PC-9 (cell line): ENCODE data around the gene LMO7. TPM values are rescaled to one million over a fixed set of nuclear protein-coding genes. Genes with fewer than 3 reads are reported as not detected.

Experiments used
- BruUV-seq: library from RNA; stranded (reverse); fragments of 400-500 nt; replicated peaks from 2 replicates; lab custom pipeline; 2021; lab: Mats Ljungman, UMichigan
- CTCF ChIA-PET: fragments of 300-600 bp; sonication (Branson Sonifier 250); formaldehyde crosslinking; loops from one replicate; lab custom pipeline; 2022; ENCODE audit warnings: antibody characterized with exemption; lab: Charles Lee
- POLR2A ChIA-PET: fragments of 300-600 bp; sonication (Branson Sonifier 250); formaldehyde crosslinking; loops from one replicate; lab custom pipeline; 2022; ENCODE audit warnings: antibody characterized with exemption; ENCODE audit not compliant: unreplicated experiment; lab: Charles Lee
- DNase-seq, 2 experiments: peaks; one replicate each; pipeline versions ENCODE4 v3.0.0 to v3.0.0-alpha.2; 2015 to 2022; ENCODE audit warnings: mixed read lengths in 1 of 2
- H2AFZ ChIP-seq: fragments of 200-600 bp; sonication (generic); 2 replicates; pipeline ENCODE4 v1.8.1; 2017; ENCODE audit warnings: antibody characterized with exemption
- H3F3A ChIP-seq: fragments of 200-600 bp; sonication (generic); 2 replicates; pipeline ENCODE4 v1.8.1; 2017; ENCODE audit warnings: antibody characterized with exemption, mild to moderate bottlenecking, low read depth; ENCODE audit not compliant: insufficient read depth
- H3K27ac ChIP-seq: fragments of 200-600 bp; sonication (generic); 2 replicates; pipeline ENCODE4 v1.6.1; 2016; ENCODE audit warnings: mixed run types
- H3K27me3 ChIP-seq: fragments of 200-600 bp; sonication (generic); 2 replicates; pipeline ENCODE4 v1.6.1; 2016; ENCODE audit warnings: low read depth, mixed run types; ENCODE audit not compliant: insufficient read depth
- H3K36me3 ChIP-seq: fragments of 200-600 bp; sonication (generic); 2 replicates; pipeline ENCODE4 v1.6.1; 2016; ENCODE audit warnings: low read depth, mixed run types
- H3K4me1 ChIP-seq: fragments of 200-600 bp; sonication (generic); replicated peaks from 2 replicates; pipeline ENCODE4 v1.6.1; 2016; ENCODE audit warnings: mixed run types; ENCODE audit not compliant: insufficient read depth
- H3K4me2 ChIP-seq: fragments of 200-600 bp; sonication (generic); 2 replicates; pipeline ENCODE4 v1.6.1; 2017; ENCODE audit warnings: mixed run types
- H3K4me3 ChIP-seq: fragments of 200-600 bp; sonication (generic); 2 replicates; pipeline ENCODE4 v1.6.1; 2016; ENCODE audit warnings: mixed run types
- H3K79me2 ChIP-seq: fragments of 200-600 bp; sonication (generic); 2 replicates; pipeline ENCODE4 v1.6.1; 2017; ENCODE audit warnings: low read depth, mixed run types
- H3K9me2 ChIP-seq: fragments of 200-600 bp; sonication (generic); 2 replicates; pipeline ENCODE4 v1.8.1; 2017; ENCODE audit warnings: mild to moderate bottlenecking; ENCODE audit not compliant: insufficient read depth
- H3K9me3 ChIP-seq: fragments of 200-600 bp; sonication (generic); 2 replicates; pipeline ENCODE4 v1.8.1; 2016; ENCODE audit warnings: low read depth; ENCODE audit not compliant: insufficient read depth
- H4K20me1 ChIP-seq: fragments of 200-600 bp; sonication (generic); 2 replicates; pipeline ENCODE4 v1.8.1; 2017; ENCODE audit not compliant: insufficient read depth
- EZH2 ChIP-seq: fragments of 200-600 bp; sonication (generic); IDR thresholded peaks from 2 replicates; pipeline ENCODE4 v1.8.0; 2017; ENCODE audit warnings: antibody characterized with exemption, low read depth
- intact Hi-C: fragments of 100-400 bp; cut with micrococcal nuclease; formaldehyde crosslinking; loops from one replicate; pipeline ENCODE4 v1.10.0; 2022; ENCODE audit not compliant: unreplicated experiment
- total RNA-seq: library from RNA; stranded (reverse); gene quantifications from 2 replicates; pipeline ENCODE4 v1.2.3, GENCODE V29; 2021
- TF ChIP-seq, protein P1 (sequence below): fragments of 200-600 bp; sonication (generic); conservative IDR thresholded peaks from 2 replicates; pipeline ENCODE4 v1.6.1; 2017; ENCODE audit warnings: mixed run types, antibody characterized with exemption, mild to moderate bottlenecking, moderate library complexity

LMO7 gene
- total RNA-seq, 1 experiment from 2014 or later = 93.0 TPM

DNA sequence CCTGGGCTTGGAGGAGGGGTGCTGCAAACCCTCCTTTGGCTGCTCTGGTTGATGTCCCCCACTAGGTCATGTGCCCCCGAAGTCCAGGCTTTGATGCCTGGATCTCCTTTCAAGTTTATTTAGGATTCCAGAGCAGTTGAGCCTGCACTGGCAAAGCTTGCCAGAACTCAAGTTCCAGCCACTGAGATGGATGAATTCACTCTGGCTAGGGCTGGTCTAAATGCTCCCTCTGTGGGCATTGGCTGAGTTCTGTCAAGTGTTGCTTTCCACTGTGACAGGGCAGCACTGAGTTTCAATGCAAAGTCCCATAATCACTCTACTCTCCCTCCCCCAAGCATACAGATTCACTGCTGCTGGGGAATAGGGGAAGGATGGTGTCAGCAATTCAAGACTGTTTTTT is 17.8 kb upstream of the LMO7 start:
- no peak overlapping the region for H3K4me3 ChIP-seq
- H3K36me3 ChIP-seq = no peaks in the 10 kb centered on the region
- BruUV-seq = no TSS peak
- no peak for TF ChIP-seq EZH2
- TF ChIP-seq, protein P1, sequence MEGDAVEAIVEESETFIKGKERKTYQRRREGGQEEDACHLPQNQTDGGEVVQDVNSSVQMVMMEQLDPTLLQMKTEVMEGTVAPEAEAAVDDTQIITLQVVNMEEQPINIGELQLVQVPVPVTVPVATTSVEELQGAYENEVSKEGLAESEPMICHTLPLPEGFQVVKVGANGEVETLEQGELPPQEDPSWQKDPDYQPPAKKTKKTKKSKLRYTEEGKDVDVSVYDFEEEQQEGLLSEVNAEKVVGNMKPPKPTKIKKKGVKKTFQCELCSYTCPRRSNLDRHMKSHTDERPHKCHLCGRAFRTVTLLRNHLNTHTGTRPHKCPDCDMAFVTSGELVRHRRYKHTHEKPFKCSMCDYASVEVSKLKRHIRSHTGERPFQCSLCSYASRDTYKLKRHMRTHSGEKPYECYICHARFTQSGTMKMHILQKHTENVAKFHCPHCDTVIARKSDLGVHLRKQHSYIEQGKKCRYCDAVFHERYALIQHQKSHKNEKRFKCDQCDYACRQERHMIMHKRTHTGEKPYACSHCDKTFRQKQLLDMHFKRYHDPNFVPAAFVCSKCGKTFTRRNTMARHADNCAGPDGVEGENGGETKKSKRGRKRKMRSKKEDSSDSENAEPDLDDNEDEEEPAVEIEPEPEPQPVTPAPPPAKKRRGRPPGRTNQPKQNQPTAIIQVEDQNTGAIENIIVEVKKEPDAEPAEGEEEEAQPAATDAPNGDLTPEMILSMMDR = no peak
- no peak for DNase-seq
- H3F3A ChIP-seq = no peaks in the 10 kb centered on the region
- H2AFZ ChIP-seq = no peak overlapping the region
- no peak overlapping the region for H3K4me2 ChIP-seq
- POLR2A ChIA-PET = no interaction called here
- no peak overlapping the region for H3K27ac ChIP-seq
- H4K20me1 ChIP-seq = no peaks in the 10 kb centered on the region
- intact Hi-C loops = no loop called here
- H3K9me3 ChIP-seq = no peaks in the 10 kb centered on the region
- H3K79me2 ChIP-seq = no peaks in the 10 kb centered on the region
- CTCF ChIA-PET = no interaction called here
- no peaks in the 10 kb centered on the region for H3K9me2 ChIP-seq
- H3K4me1 ChIP-seq = no peaks in the 10 kb centered on the region
- no peaks in the 10 kb centered on the region for H3K27me3 ChIP-seq

DNA sequence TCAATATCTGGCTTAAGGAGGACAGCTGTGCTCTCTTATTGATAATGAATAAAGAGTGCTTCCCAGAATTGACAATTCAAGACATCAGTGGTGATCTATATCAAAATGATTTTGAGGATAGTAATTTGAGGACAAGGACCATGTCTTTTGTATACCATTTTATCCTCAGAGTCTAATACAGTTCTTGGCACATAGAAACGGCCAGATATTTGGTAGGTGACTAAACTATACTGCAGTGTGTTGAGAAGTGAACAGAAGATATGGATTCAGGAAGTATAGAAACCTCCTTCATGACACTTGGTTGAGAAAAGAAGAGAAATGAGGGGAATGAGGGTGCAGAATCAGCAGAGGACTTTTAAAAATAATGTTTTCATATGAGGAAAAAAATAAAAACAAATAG is 16.1 kb upstream of the LMO7 start:
- DNase-seq = no peak
- TF ChIP-seq, protein P1 = no peak
- no peak for TF ChIP-seq EZH2
- H3K4me1 ChIP-seq = no peaks in the 10 kb centered on the region
- POLR2A ChIA-PET = no interaction called here
- no peaks in the 10 kb centered on the region for H3K79me2 ChIP-seq
- H3F3A ChIP-seq = no peaks in the 10 kb centered on the region
- CTCF ChIA-PET = no interaction called here
- no peaks in the 10 kb centered on the region for H4K20me1 ChIP-seq
- no peaks in the 10 kb centered on the region for H3K27me3 ChIP-seq
- H2AFZ ChIP-seq = no peak overlapping the region
- no peaks in the 10 kb centered on the region for H3K9me3 ChIP-seq
- H3K36me3 ChIP-seq = no peaks in the 10 kb centered on the region
- intact Hi-C loops = no loop called here
- no peak overlapping the region for H3K4me3 ChIP-seq
- H3K9me2 ChIP-seq = no peaks in the 10 kb centered on the region
- H3K27ac ChIP-seq = no peak overlapping the region
- no TSS peak for BruUV-seq
- no peak overlapping the region for H3K4me2 ChIP-seq

DNA sequence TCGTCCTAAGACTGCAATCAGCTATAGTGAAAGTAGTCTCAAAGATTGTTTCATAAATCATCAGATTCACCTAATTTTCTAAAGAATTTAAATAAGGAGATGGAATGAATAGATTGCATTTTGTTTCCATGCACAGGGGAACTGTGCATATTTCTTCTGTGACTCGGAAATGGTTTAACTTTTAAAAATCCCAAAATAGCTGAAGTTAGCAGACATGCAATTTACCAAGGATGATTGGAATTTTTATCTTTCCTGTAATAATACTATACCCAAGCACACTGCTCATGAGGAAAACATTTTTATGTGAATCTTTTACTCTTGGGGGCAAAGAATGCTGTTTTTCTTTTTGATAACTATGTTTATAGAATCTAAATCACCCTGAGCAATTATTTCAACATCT is 15.0 kb upstream of the LMO7 start:
- TF ChIP-seq EZH2 = no peak
- TF ChIP-seq, protein P1 = no peak
- Histone ChIP-seq H3F3A (no peaks in the 10 kb centered on the region), H3K9me2 (no peaks in the 10 kb centered on the region), H4K20me1 (no peaks in the 10 kb centered on the region), H3K4me3 (no peak overlapping the region), H3K4me2 (no peak overlapping the region), H3K79me2 (no peaks in the 10 kb centered on the region), H3K36me3 (no peaks in the 10 kb centered on the region), H3K27ac (no peak overlapping the region), H3K9me3 (no peaks in the 10 kb centered on the region), H3K4me1 (no peaks in the 10 kb centered on the region), H2AFZ (no peak overlapping the region), H3K27me3 (no peaks in the 10 kb centered on the region)
- CTCF ChIA-PET = no interaction called here
- no TSS peak for BruUV-seq
- POLR2A ChIA-PET = no interaction called here
- intact Hi-C loops = no loop called here
- DNase-seq = no peak
